Endothelial cell (in vitro differentiated cells): ENCODE measurements around the gene ADORA1. TPM values are rescaled to one million over a fixed set of nuclear protein-coding genes. Genes with fewer than 3 reads are reported as not detected.
A peak's percentile ranks its signal among the peaks of the same experiment; 100 is the strongest.

Experiments
- DNase-seq: peaks from one replicate; pipeline ENCODE4 v3.0.0; 2021; ENCODE audit warnings: low spot score
- H3K27ac Mint-ChIP-seq: one replicate; pipeline ENCODE4 v1.8.0; 2021; ENCODE audit warnings: mixed read lengths, inconsistent platforms; ENCODE audit not compliant: unreplicated experiment
- H3K27me3 Mint-ChIP-seq: one replicate; pipeline ENCODE4 v1.8.0; 2021; ENCODE audit warnings: mild to moderate bottlenecking, moderate library complexity, mixed read lengths, inconsistent platforms; ENCODE audit not compliant: unreplicated experiment
- H3K36me3 Mint-ChIP-seq: one replicate; pipeline ENCODE4 v1.8.0; 2021; ENCODE audit warnings: mild to moderate bottlenecking, low read depth, mixed read lengths, inconsistent platforms; ENCODE audit not compliant: unreplicated experiment
- H3K4me1 Mint-ChIP-seq: one replicate; pipeline ENCODE4 v1.8.0; 2021; ENCODE audit warnings: mild to moderate bottlenecking, mixed read lengths, inconsistent platforms; ENCODE audit not compliant: unreplicated experiment
- H3K4me3 Mint-ChIP-seq: one replicate; pipeline ENCODE4 v1.8.0; 2021; ENCODE audit warnings: mild to moderate bottlenecking, mixed read lengths, inconsistent platforms; ENCODE audit not compliant: unreplicated experiment
- H3K9me3 Mint-ChIP-seq: one replicate; pipeline ENCODE4 v1.8.0; 2021; ENCODE audit warnings: mixed read lengths, inconsistent platforms; ENCODE audit not compliant: unreplicated experiment
- CTCF ChIP-seq: fragments of 200-600 bp; sonication (generic); IDR thresholded peaks from one replicate; pipeline ENCODE4 v1.5.0; 2021; ENCODE audit warnings: antibody characterized with exemption; ENCODE audit not compliant: unreplicated experiment
- total RNA-seq: library from RNA; stranded (reverse); fragmentation: NEBNext Ultra II Directional; extraction: Animal tissue kit (Norgen Biotek cat#: 25700); gene quantifications from one replicate; pipeline ENCODE4 v1.2.1, GENCODE V29; 2021; ENCODE audit not compliant: unreplicated experiment

ADORA1 gene
- total RNA-seq, 1 donor from 2014 or later = 16.3 TPM

- no peak for DNase-seq
- H3K9me3 Mint-ChIP-seq = no peaks in the 10 kb centered on the region
- peak overlapping the region; percentile 81 for H3K4me3 Mint-ChIP-seq
- TF ChIP-seq CTCF = no peak
- no peak overlapping the region for H3K27ac Mint-ChIP-seq
- peaks cover 63% of the 10 kb centered on the region for H3K4me1 Mint-ChIP-seq
- H3K36me3 Mint-ChIP-seq = peaks cover 4% of the 10 kb centered on the region
- peaks cover 29% of the 10 kb centered on the region for H3K27me3 Mint-ChIP-seq
These were observed 1.2 kb upstream of the ADORA1 start for GRCh38 chr1:203126151-203126865.

GRCh38 chr1:203126866-203127665 lies 460 bp upstream of the ADORA1 start:
- peak overlapping the region; percentile 81 for H3K4me3 Mint-ChIP-seq
- no peak for DNase-seq
- peaks cover 26% of the 10 kb centered on the region for H3K27me3 Mint-ChIP-seq
- no peaks in the 10 kb centered on the region for H3K9me3 Mint-ChIP-seq
- H3K36me3 Mint-ChIP-seq = no peaks in the 10 kb centered on the region
- no peak overlapping the region for H3K27ac Mint-ChIP-seq
- peaks cover 55% of the 10 kb centered on the region for H3K4me1 Mint-ChIP-seq
- TF ChIP-seq CTCF = no peak

- peak overlapping the region; percentile 87 for H3K4me3 Mint-ChIP-seq
- TF ChIP-seq CTCF = no peak
- peaks cover 23% of the 10 kb centered on the region for H3K27me3 Mint-ChIP-seq
- H3K27ac Mint-ChIP-seq = no peak overlapping the region
- H3K4me1 Mint-ChIP-seq = peaks cover 49% of the 10 kb centered on the region
- H3K9me3 Mint-ChIP-seq = no peaks in the 10 kb centered on the region
- no peaks in the 10 kb centered on the region for H3K36me3 Mint-ChIP-seq
- no peak for DNase-seq
These were observed 847 bp downstream of the ADORA1 start for GRCh38 chr1:203128431-203128715.

- Mint-ChIP-seq H3K36me3 (no peaks in the 10 kb centered on the region), H3K4me1 (peaks cover 46% of the 10 kb centered on the region), H3K4me3 (peak overlapping the region; percentile 87), H3K27ac (no peak overlapping the region), H3K27me3 (peaks cover 18% of the 10 kb centered on the region), H3K9me3 (no peaks in the 10 kb centered on the region)
- DNase-seq = no peak
- no peak for TF ChIP-seq CTCF
These were observed 1.4 kb downstream of the ADORA1 start for GRCh38 chr1:203128716-203129500.
